Measurements from ENCODE around the gene OFD1. TPM values are rescaled to one million over a fixed set of nuclear protein-coding genes. Genes with fewer than 3 reads are reported as not detected.

Gene OFD1
- total RNA-seq, 2 donors from 2014 or later: 23.6 to 36.2 TPM

DNA sequence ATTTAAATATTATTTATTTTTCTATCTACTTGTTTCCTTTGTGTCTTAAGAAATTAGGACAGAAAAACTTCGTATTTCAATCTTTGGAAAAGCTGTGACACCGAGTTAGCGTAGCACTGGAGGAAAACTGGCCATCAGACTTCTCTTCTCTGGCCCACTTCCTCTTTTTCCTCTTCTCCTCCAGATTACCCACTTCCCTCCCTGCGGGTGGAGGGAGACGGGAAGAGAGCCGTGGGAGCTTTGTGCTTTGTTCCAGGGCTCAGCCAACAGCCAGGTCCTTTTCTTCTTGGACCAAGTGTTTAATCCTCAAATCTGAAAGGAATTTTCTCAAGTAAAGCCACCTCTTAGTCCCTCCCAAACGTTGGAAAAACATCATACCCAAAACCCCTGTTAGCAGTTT, 29.7 kb downstream of the OFD1 start:
- TF ChIP-seq CTCF (IDR thresholded peaks at IDR 0.05): no peak
- no peak for TF ChIP-seq POLR2AphosphoS5 (IDR thresholded peaks at IDR 0.05)
- TF ChIP-seq POLR2A (IDR thresholded peaks at IDR 0.05): no peak
- DNase-seq (ENCODE audit: low spot score): no peak
- no peaks in the 10 kb centered on the region for H3K36me3 ChIP-seq
- H3K4me3 ChIP-seq: no peak overlapping the region
- intact Hi-C loops (cut with DNase I): no loop called here
- peak overlapping the region; percentile 60 to 74 for H3K27ac ChIP-seq
- 38% methylated on average over 7 of the region's 7 CpGs for WGBS
- no peaks in the 10 kb centered on the region for H3K27me3 ChIP-seq (replicated peaks; ENCODE audit: insufficient read depth)
- no peaks in the 10 kb centered on the region for H3K4me1 ChIP-seq (replicated peaks)
- no peaks in the 10 kb centered on the region for H3K9me3 ChIP-seq

DNA sequence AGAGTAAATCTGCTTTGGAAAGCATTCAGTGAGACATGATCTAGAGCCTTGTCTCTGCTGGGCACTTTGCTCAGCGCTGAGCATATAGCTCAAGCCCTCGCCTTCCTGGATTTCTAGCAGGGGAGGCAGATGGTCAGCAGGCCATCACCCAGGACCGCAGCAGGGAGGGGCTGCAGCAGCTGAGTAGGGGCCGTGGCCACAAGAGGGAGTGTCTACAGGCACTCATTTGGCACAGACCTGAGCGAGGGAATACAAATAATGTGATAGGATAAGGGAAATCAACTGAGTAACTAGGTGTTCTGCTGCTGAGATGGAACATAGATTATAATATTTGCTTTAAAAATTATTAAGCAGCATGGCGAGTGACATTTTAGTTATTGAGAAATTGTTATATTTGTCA, 30.2 kb downstream of the OFD1 start:
- Histone ChIP-seq H3K27ac (peak overlapping the region; percentile 60 to 74), H3K36me3 (no peaks in the 10 kb centered on the region), H3K27me3 (replicated peaks; ENCODE audit: insufficient read depth) (no peaks in the 10 kb centered on the region), H3K4me1 (replicated peaks) (no peaks in the 10 kb centered on the region), H3K9me3 (no peaks in the 10 kb centered on the region), H3K4me3 (no peak overlapping the region)
- DNase-seq (ENCODE audit: low spot score): peak; percentile 23
- intact Hi-C loops (cut with DNase I): no loop called here
- no peak for TF ChIP-seq POLR2A (IDR thresholded peaks at IDR 0.05)
- TF ChIP-seq POLR2AphosphoS5 (IDR thresholded peaks at IDR 0.05): peak; percentile 23
- peak in 2 of 4 experiments; percentile 38 to 41 for TF ChIP-seq CTCF (IDR thresholded peaks at IDR 0.05)
- WGBS: 48% methylated on average over 6 of the region's 6 CpGs

- 87% methylated on average over 4 of the region's 4 CpGs for WGBS
- Histone ChIP-seq H3K4me3 (no peak overlapping the region), H3K36me3 (no peaks in the 10 kb centered on the region), H3K27me3 (replicated peaks; ENCODE audit: insufficient read depth) (no peaks in the 10 kb centered on the region), H3K27ac (no peak overlapping the region), H3K4me1 (replicated peaks) (no peaks in the 10 kb centered on the region), H3K9me3 (no peaks in the 10 kb centered on the region)
- DNase-seq (ENCODE audit: low spot score): no peak
- intact Hi-C loops (cut with DNase I): no loop called here
- TF ChIP-seq CTCF (IDR thresholded peaks at IDR 0.05) (no peak), POLR2A (IDR thresholded peaks at IDR 0.05) (no peak), POLR2AphosphoS5 (IDR thresholded peaks at IDR 0.05) (no peak)
Observed at GRCh38 chrX:13768939-13769338, 34.4 kb downstream of the OFD1 start.

DNA sequence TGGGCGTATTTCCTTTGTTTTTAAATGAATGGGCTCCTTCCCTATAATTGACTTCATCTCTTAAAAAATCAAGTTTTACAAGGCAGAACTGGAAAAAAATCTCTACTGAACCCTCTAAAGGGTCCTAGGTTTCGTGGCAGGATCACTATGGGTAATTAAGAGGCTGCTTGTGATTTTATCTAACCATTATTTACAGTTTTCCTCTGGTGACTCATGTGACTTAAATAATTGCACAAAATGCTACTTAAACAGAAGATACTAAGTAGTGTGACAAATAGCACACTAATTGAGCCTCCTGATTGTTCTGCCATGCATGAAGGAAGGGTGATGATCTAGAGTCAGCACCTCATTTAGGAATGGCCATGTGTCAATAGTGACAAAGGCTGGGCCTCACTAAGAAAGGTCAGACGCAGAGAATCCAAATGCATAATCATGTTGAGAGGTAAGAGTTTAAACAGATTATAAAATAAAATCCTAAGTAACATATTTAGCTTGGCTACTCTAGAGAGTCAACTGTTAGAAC, 35.5 kb downstream of the OFD1 start:
- DNase-seq (ENCODE audit: low spot score): no peak
- Histone ChIP-seq H3K27ac (no peak overlapping the region), H3K4me1 (replicated peaks) (no peaks in the 10 kb centered on the region), H3K27me3 (replicated peaks; ENCODE audit: insufficient read depth) (no peaks in the 10 kb centered on the region), H3K4me3 (no peak overlapping the region), H3K9me3 (no peaks in the 10 kb centered on the region), H3K36me3 (no peaks in the 10 kb centered on the region)
- intact Hi-C loops (cut with DNase I): no loop called here
- WGBS: 55% methylated on average over 3 of the region's 3 CpGs
- no peak for TF ChIP-seq POLR2AphosphoS5 (IDR thresholded peaks at IDR 0.05)
- TF ChIP-seq POLR2A (IDR thresholded peaks at IDR 0.05): no peak
- no peak for TF ChIP-seq CTCF (IDR thresholded peaks at IDR 0.05)

DNA sequence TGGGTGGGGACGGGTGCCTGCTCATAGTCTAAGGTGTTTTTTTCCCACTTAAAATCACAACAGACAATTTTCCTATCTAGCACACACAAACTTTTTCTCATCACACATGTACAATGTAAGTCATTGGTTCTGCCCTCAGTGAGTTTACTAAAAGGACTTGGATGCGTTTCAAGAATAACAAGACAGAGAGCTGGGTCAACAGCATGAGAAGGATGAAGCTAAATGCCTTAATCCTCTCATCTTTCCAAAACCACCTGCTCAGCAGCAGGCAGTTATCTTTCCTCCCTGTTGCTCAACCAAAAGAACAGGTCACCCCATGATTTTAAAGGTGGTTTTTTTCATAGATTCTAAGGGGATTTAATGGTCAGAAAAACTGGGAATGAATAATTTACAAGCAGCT, 40.1 kb downstream of the OFD1 start:
- no peaks in the 10 kb centered on the region for H3K4me1 ChIP-seq (replicated peaks)
- no peaks in the 10 kb centered on the region for H3K9me3 ChIP-seq
- intact Hi-C loops (cut with DNase I): no loop called here
- no peaks in the 10 kb centered on the region for H3K27me3 ChIP-seq (replicated peaks; ENCODE audit: insufficient read depth)
- H3K27ac ChIP-seq: no peak overlapping the region
- H3K4me3 ChIP-seq: no peak overlapping the region
- no peak for DNase-seq (ENCODE audit: low spot score)
- no peaks in the 10 kb centered on the region for H3K36me3 ChIP-seq
- 73% methylated on average over 2 of the region's 2 CpGs for WGBS
- TF ChIP-seq POLR2AphosphoS5 (IDR thresholded peaks at IDR 0.05): no peak
- TF ChIP-seq POLR2A (IDR thresholded peaks at IDR 0.05): no peak
- no peak for TF ChIP-seq CTCF (IDR thresholded peaks at IDR 0.05)

Data from prostate gland (tissue), 2 donors.